Bronchial epithelial cell (primary cell): Measurements from ENCODE around the gene AGAP1. TPM values are rescaled to one million over a fixed set of nuclear protein-coding genes. Genes with fewer than 3 reads are reported as not detected.

ENCODE experiments used
- DNase-seq: peaks from one replicate; pipeline ENCODE4 v3.0.0-alpha.2; 2010; ENCODE audit warnings: low read depth
- FAIRE-seq: peaks from 2 replicates; lab custom pipeline; 2011; peaks lifted over from hg19 to GRCh38; lab: Jason Lieb, UNC
- H3K27me3 ChIP-seq: 2 replicates; pipeline ENCODE4 v1.5.1; 2011; ENCODE audit warnings: low read length; ENCODE audit not compliant: control insufficient read depth, insufficient read depth
- H3K36me3 ChIP-seq: 2 replicates; pipeline ENCODE4 v1.5.1; 2011; ENCODE audit warnings: low read length; ENCODE audit not compliant: control insufficient read depth, insufficient read depth
- H3K4me3 ChIP-seq: 2 replicates; pipeline ENCODE4 v1.5.1; 2011; ENCODE audit warnings: mild to moderate bottlenecking, low read depth, low read length, control low read depth
- total RNA-seq: library from RNA; depleted of rRNA; stranded (reverse); fragments of >200 nt; gene quantifications from 2 replicates; pipeline ENCODE4 v1.2.1, GENCODE V29; 2014
- TF ChIP-seq, protein P1 (sequence below): IDR thresholded peaks from 2 replicates; pipeline ENCODE4 v1.5.1; 2011; ENCODE audit warnings: mild to moderate bottlenecking, moderate library complexity, low read length, control low read depth, inconsistent platforms; ENCODE audit not compliant: insufficient read depth, severe bottlenecking

Gene AGAP1
- total RNA-seq, 1 donor from 2014 or later: 22.4 TPM

DNA sequence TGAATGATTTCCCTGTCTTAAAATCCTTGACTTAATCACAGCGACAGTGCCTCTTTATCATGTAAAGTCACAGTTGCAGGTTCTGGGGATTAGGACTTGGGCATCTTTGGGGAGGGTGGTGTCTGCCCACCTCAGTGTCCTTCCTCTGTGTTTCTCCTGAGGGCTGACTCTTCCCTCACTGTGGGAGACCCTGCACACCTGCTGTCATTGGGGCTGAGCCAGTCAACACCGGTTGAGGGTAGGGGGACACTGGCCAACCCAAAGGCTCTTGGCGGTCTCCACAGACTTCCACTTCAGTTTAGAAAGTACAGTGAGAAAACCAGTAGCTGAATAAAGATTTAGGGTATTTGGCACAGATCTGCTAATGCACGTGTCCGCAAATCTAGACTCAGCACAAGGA is 36.9 kb downstream of the AGAP1 start:
- no peaks in the 10 kb centered on the region for H3K36me3 ChIP-seq
- TF ChIP-seq, protein P1, sequence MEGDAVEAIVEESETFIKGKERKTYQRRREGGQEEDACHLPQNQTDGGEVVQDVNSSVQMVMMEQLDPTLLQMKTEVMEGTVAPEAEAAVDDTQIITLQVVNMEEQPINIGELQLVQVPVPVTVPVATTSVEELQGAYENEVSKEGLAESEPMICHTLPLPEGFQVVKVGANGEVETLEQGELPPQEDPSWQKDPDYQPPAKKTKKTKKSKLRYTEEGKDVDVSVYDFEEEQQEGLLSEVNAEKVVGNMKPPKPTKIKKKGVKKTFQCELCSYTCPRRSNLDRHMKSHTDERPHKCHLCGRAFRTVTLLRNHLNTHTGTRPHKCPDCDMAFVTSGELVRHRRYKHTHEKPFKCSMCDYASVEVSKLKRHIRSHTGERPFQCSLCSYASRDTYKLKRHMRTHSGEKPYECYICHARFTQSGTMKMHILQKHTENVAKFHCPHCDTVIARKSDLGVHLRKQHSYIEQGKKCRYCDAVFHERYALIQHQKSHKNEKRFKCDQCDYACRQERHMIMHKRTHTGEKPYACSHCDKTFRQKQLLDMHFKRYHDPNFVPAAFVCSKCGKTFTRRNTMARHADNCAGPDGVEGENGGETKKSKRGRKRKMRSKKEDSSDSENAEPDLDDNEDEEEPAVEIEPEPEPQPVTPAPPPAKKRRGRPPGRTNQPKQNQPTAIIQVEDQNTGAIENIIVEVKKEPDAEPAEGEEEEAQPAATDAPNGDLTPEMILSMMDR: no peak
- DNase-seq (no peak), FAIRE-seq (no peak)
- H3K4me3 ChIP-seq: no peak overlapping the region
- no peaks in the 10 kb centered on the region for H3K27me3 ChIP-seq

- Histone ChIP-seq H3K27me3 (no peaks in the 10 kb centered on the region), H3K36me3 (no peaks in the 10 kb centered on the region), H3K4me3 (no peak overlapping the region)
- TF ChIP-seq, protein P1: no peak
- FAIRE-seq (no peak), DNase-seq (no peak)
Measured at GRCh38 chr2:235532307-235532706, 38.5 kb downstream of the AGAP1 start.

DNA sequence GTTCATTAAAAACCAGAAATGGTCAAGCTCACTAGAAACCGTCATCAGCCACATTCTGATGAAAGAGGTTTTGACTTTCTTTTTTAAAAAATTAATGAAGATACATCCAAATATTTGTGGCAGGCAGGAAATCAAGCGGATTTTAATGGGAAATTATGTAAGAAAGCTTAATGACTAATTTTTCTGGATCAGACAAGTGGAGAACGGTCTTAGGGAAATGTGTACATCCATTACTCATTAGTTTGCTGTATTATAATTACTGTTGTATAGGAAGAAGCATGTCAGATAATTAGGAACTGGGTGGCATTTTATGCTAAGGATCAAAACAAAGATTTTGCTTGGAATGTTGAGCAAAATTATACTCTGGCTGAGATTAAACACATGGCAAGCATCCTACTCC is 39.4 kb downstream of the AGAP1 start:
- peak; percentile 52 for DNase-seq
- FAIRE-seq: no peak
- TF ChIP-seq, protein P1: no peak
- H3K36me3 ChIP-seq: no peaks in the 10 kb centered on the region
- H3K27me3 ChIP-seq: no peaks in the 10 kb centered on the region
- H3K4me3 ChIP-seq: no peak overlapping the region

- Histone ChIP-seq H3K4me3 (no peak overlapping the region), H3K36me3 (no peaks in the 10 kb centered on the region), H3K27me3 (no peaks in the 10 kb centered on the region)
- FAIRE-seq (no peak), DNase-seq (no peak)
- TF ChIP-seq, protein P1: no peak
Measured at GRCh38 chr2:235533616-235534385, 40.0 kb downstream of the AGAP1 start.

DNA sequence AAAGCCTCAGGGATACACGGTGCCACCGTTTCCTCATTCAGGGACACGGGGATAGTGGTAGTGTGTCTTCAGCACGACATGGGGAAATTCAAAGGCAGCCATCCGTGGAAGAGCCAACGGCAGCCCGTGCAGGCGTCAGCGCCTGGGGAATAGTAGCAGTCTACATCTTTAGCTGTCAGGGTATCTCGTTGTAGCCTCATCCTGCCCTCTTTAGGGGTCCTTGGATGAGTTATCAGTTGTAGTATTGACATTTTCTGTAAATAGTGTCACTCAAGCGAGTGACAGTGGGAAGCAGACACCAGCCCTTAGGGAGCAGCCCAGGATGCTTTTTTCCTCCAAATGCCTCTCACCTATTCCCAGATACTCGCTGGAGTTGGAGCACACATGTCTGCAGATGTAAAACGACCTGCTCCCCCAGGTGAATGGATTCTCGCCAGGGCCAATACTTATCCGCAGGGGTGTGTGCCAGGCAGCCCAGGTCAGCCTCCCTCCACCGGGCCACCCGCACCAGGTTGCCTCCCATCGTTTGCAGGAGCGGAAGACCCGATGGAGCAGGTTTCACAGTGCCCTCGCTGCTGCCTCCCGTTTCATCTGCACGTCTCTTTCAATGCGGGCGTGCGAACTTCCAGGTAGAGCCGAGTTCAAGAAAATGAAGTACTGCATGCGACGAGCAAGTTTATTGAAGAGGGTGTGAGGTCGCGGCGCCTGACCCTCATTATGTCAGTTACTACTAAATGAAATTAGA is 41.0 kb downstream of the AGAP1 start:
- no peak overlapping the region for H3K4me3 ChIP-seq
- no peak for FAIRE-seq
- no peak for DNase-seq
- H3K27me3 ChIP-seq: no peaks in the 10 kb centered on the region
- no peaks in the 10 kb centered on the region for H3K36me3 ChIP-seq
- TF ChIP-seq, protein P1: no peak
